ENCODE measurements around the gene TMEM131. TPM values are rescaled to one million over a fixed set of nuclear protein-coding genes. Genes with fewer than 3 reads are reported as not detected.

Gene TMEM131
- total and polyA plus RNA-seq, 2 of the 8 experiments (the other 6 are each of a cell fraction or from before 2014, with no cell fraction given) = 9.7 to 22.9 TPM

- Histone ChIP-seq H3K4me3 (ENCODE audit: extremely low read depth in 1 of 4, insufficient read depth in 2 of 4, low read depth in 3 of 4, low read length in 4 of 4) (no peak overlapping the region), H3K4ac (replicated peaks; ENCODE audit: insufficient read length, low read depth, low read length) (no peak overlapping the region), H2BK20ac (ENCODE audit: low read length) (no peak overlapping the region), H3K79me2 (ENCODE audit: control insufficient read depth in 1 of 2, insufficient read depth in 2 of 2, low read length in 2 of 2) (no peaks in the 10 kb centered on the region), H3K56ac (replicated peaks; ENCODE audit: insufficient read length, low read depth, low read length) (no peak overlapping the region), H3K27ac (ENCODE audit: low read depth, low read length) (no peak overlapping the region), H2BK15ac (ENCODE audit: low read length) (no peak overlapping the region), H3K79me1 (ENCODE audit: low read depth, low read length) (no peaks in the 10 kb centered on the region), H4K5ac (ENCODE audit: insufficient read length, low read depth, low read length) (no peak overlapping the region), H4K91ac (replicated peaks; ENCODE audit: insufficient read length, low read length) (no peak overlapping the region), H3K4me1 (replicated peaks in 1 of 4; ENCODE audit: control insufficient read depth in 3 of 4, insufficient read depth in 4 of 4, low read length in 3 of 4) (no peaks in the 10 kb centered on the region), H3K23ac (ENCODE audit: insufficient read length) (no peak overlapping the region), H3K18ac (ENCODE audit: extremely low read depth, low read length) (no peak overlapping the region), H3K36me3 (ENCODE audit: control insufficient read depth in 2 of 4, insufficient read depth in 4 of 4, low read length in 3 of 4) (no peaks in the 10 kb centered on the region), H2BK5ac (ENCODE audit: low read depth, low read length) (no peak overlapping the region), H3K4me2 (ENCODE audit: insufficient read depth in 1 of 2, low read depth in 2 of 2, low read length in 2 of 2) (no peak overlapping the region), H2BK120ac (replicated peaks; ENCODE audit: low read depth, low read length) (no peak overlapping the region), H2AK5ac (ENCODE audit: low read depth, low read length) (no peak overlapping the region), H4K20me1 (replicated peaks in 1 of 2; ENCODE audit: control insufficient read depth in 1 of 2, insufficient read depth in 2 of 2, low read length in 2 of 2) (peaks cover 0 to 2% of the 10 kb centered on the region in 2 experiments), H3K23me2 (ENCODE audit: low read depth, low read length) (no peaks in the 10 kb centered on the region), H4K8ac (ENCODE audit: extremely low read depth, insufficient read depth, low read length) (no peak overlapping the region; the same call in 1 of the 2 replicates), H2BK12ac (ENCODE audit: low read depth, low read length) (no peak overlapping the region), H2AFZ (ENCODE audit: low read length) (no peak overlapping the region), H3K27me3 (replicated peaks in 1 of 4; ENCODE audit: control insufficient read depth in 3 of 4, extremely low read depth in 1 of 4, insufficient read depth in 3 of 4, low read length in 3 of 4) (no peaks in the 10 kb centered on the region), H3K9ac (replicated peaks in 1 of 4; ENCODE audit: extremely low read depth in 1 of 4, low read depth in 3 of 4, low read length in 3 of 4) (no peak overlapping the region), H3K9me3 (ENCODE audit: insufficient read depth in 2 of 2, low read depth in 1 of 2, low read length in 1 of 2) (no peaks in the 10 kb centered on the region), H3K14ac (ENCODE audit: insufficient read length) (no peak overlapping the region)
- DNase-seq (ENCODE audit: low read depth in 1 of 2, low spot score in 2 of 2) (no peak), FAIRE-seq (no peak)
- POLR2A ChIA-PET (ENCODE audit: partially characterized antibody) = interaction anchor here (0.6 to 1.0 kb wide), 2 partner anchors 9 to 21 kb away, joined by 3 read pairs; no protein-coding TSS in a partner anchor
- CTCF ChIA-PET (ENCODE audit: partially characterized antibody) = interaction anchor here (0.9 to 3.7 kb wide), 3 partner anchors 8 to 142 kb away, joined by 3 to 17 read pairs (median 3); no protein-coding TSS in a partner anchor
- WGBS, 2 experiments (ENCODE audit: extremely low coverage in 1 of 2, insufficient coverage in 1 of 2, insufficient read length in 1 of 2, insufficient replicate concordance in 2 of 2, low coverage in 1 of 2, low lambda C conversion rate in 2 of 2, missing lambda C conversion rate in 1 of 2) = 91% methylated on average over 26 of the region's 28 CpGs; no CpG with 5 or more reads in 1 of the 2 experiments
- TF ChIP-seq CEBPB (IDR thresholded peaks at IDR 0.05; ENCODE audit: low read depth, low read length) (no peak), RAD21 (IDR thresholded peaks at IDR 0.05 in 1 of 2, conservative IDR thresholded peaks at IDR 0.05 in 1 of 2; ENCODE audit: low read depth in 2 of 2, low read length in 2 of 2) (no peak), TEAD4 (IDR thresholded peaks at IDR 0.05; ENCODE audit: low read depth, low read length) (no peak), RNF2 (IDR thresholded peaks at IDR 0.05; ENCODE audit: borderline replicate concordance, low read depth, low read length, missing control alignments, poor library complexity, severe bottlenecking) (no peak), FOSL1 (IDR thresholded peaks at IDR 0.05; ENCODE audit: insufficient read depth, low read depth, low read length) (no peak), CHD2 (IDR thresholded peaks at IDR 0.05; ENCODE audit: low read length) (no peak), KDM1A (IDR thresholded peaks at IDR 0.05; ENCODE audit: borderline replicate concordance, low read length) (no peak), RXRA (IDR thresholded peaks at IDR 0.05; ENCODE audit: insufficient read depth, low read depth, low read length) (no peak), SP4 (IDR thresholded peaks at IDR 0.05; ENCODE audit: low read length) (no peak), EZH2 (IDR thresholded peaks at IDR 0.05; ENCODE audit: low read depth, low read length, severe bottlenecking) (no peak), NRF1 (IDR thresholded peaks at IDR 0.05; ENCODE audit: low read depth, low read length) (no peak)
These were observed 263.1 kb downstream of the TMEM131 start for GRCh38 chr2:97732436-97733340.

Measured in H1 (cell line).